ENCODE results near the gene ARHGEF19.
"Not testable (repeated sequence)": the region's sequence is repeated elsewhere in the genome, so short reads cannot be mapped to it uniquely, and the experiment has no call there.

Gene ARHGEF19

DNA sequence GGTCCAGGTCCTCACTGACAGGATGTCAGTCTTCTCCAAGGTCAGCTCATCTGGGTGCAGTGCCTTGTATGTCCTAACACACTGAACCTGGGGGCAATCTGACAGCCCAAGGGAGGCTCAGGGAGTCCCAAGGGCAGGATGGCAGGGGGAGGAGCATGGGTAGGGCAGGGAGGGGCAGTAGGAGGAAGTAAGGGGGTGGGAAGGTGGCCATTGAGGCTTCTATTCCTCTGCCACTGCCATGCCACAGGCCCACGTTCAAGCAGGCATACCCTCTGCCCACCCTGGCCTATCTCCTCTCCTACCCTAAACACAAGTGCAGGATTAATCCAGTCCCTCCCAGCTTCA is 13.3 kb downstream of the ARHGEF19 start:
- no peaks in the 10 kb centered on the region for H3F3A ChIP-seq (ENCODE audit: low read depth)
- no peak overlapping the region for H3K9ac ChIP-seq (ENCODE audit: low read depth, low read length, poor library complexity, severe bottlenecking)
- no peaks in the 10 kb centered on the region for H3K9me3 ChIP-seq (ENCODE audit: insufficient read depth, low read depth, low read length)
- H3K36me3 ChIP-seq (ENCODE audit: insufficient read depth, low read length) = no peaks in the 10 kb centered on the region
- no peak overlapping the region for H3K4me2 ChIP-seq (ENCODE audit: low read depth, low read length, poor library complexity, severe bottlenecking)
- H3K9me2 ChIP-seq (replicated peaks; ENCODE audit: low read depth, low read length) = no peaks in the 10 kb centered on the region
- no peak overlapping the region for H3K4me3 ChIP-seq (ENCODE audit: low read length, poor library complexity, severe bottlenecking)
- no peak overlapping the region for H2AFZ ChIP-seq (ENCODE audit: low read length)
- no peaks in the 10 kb centered on the region for H3K27me3 ChIP-seq (ENCODE audit: insufficient read depth, low read length, poor library complexity, severe bottlenecking)
- no peaks in the 10 kb centered on the region for H4K20me1 ChIP-seq (ENCODE audit: insufficient read depth, low read length, poor library complexity, severe bottlenecking)
- H3K79me2 ChIP-seq (ENCODE audit: insufficient read depth, low read length) = no peaks in the 10 kb centered on the region
- no peaks in the 10 kb centered on the region for H3K4me1 ChIP-seq (ENCODE audit: insufficient read depth, low read length, poor library complexity, severe bottlenecking)
- TF ChIP-seq, protein P1, sequence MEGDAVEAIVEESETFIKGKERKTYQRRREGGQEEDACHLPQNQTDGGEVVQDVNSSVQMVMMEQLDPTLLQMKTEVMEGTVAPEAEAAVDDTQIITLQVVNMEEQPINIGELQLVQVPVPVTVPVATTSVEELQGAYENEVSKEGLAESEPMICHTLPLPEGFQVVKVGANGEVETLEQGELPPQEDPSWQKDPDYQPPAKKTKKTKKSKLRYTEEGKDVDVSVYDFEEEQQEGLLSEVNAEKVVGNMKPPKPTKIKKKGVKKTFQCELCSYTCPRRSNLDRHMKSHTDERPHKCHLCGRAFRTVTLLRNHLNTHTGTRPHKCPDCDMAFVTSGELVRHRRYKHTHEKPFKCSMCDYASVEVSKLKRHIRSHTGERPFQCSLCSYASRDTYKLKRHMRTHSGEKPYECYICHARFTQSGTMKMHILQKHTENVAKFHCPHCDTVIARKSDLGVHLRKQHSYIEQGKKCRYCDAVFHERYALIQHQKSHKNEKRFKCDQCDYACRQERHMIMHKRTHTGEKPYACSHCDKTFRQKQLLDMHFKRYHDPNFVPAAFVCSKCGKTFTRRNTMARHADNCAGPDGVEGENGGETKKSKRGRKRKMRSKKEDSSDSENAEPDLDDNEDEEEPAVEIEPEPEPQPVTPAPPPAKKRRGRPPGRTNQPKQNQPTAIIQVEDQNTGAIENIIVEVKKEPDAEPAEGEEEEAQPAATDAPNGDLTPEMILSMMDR (conservative IDR thresholded peaks at IDR 0.05; ENCODE audit: low read length) = no peak
- no peak for TF ChIP-seq EZH2phosphoT487 (IDR thresholded peaks at IDR 0.05; ENCODE audit: borderline replicate concordance)

GRCh38 chr1:16198444-16199156 is 13.9 kb downstream of the ARHGEF19 start:
- no peaks in the 10 kb centered on the region for H3K9me3 ChIP-seq (ENCODE audit: insufficient read depth, low read depth, low read length)
- H3K4me3 ChIP-seq (ENCODE audit: low read length, poor library complexity, severe bottlenecking) = no peak overlapping the region
- H3K4me1 ChIP-seq (ENCODE audit: insufficient read depth, low read length, poor library complexity, severe bottlenecking) = no peaks in the 10 kb centered on the region
- H3K9ac ChIP-seq (ENCODE audit: low read depth, low read length, poor library complexity, severe bottlenecking) = no peak overlapping the region
- H3K36me3 ChIP-seq (ENCODE audit: insufficient read depth, low read length) = no peaks in the 10 kb centered on the region
- no peaks in the 10 kb centered on the region for H3K9me2 ChIP-seq (replicated peaks; ENCODE audit: low read depth, low read length)
- no peak overlapping the region for H3K4me2 ChIP-seq (ENCODE audit: low read depth, low read length, poor library complexity, severe bottlenecking)
- no peaks in the 10 kb centered on the region for H4K20me1 ChIP-seq (ENCODE audit: insufficient read depth, low read length, poor library complexity, severe bottlenecking)
- no peaks in the 10 kb centered on the region for H3F3A ChIP-seq (ENCODE audit: low read depth)
- H3K79me2 ChIP-seq (ENCODE audit: insufficient read depth, low read length) = no peaks in the 10 kb centered on the region
- TF ChIP-seq, protein P1 (conservative IDR thresholded peaks at IDR 0.05; ENCODE audit: low read length) = no peak
- TF ChIP-seq EZH2phosphoT487 (IDR thresholded peaks at IDR 0.05; ENCODE audit: borderline replicate concordance) = no peak
- no peak overlapping the region for H2AFZ ChIP-seq (ENCODE audit: low read length)
- no peaks in the 10 kb centered on the region for H3K27me3 ChIP-seq (ENCODE audit: insufficient read depth, low read length, poor library complexity, severe bottlenecking)

- Histone ChIP-seq H3K9me3 (ENCODE audit: insufficient read depth, low read depth, low read length) (no peaks in the 10 kb centered on the region), H2AFZ (ENCODE audit: low read length) (no peak overlapping the region), H3F3A (ENCODE audit: low read depth) (no peaks in the 10 kb centered on the region), H4K20me1 (ENCODE audit: insufficient read depth, low read length, poor library complexity, severe bottlenecking) (no peaks in the 10 kb centered on the region), H3K36me3 (ENCODE audit: insufficient read depth, low read length) (no peaks in the 10 kb centered on the region), H3K4me1 (ENCODE audit: insufficient read depth, low read length, poor library complexity, severe bottlenecking) (no peaks in the 10 kb centered on the region), H3K9me2 (replicated peaks; ENCODE audit: low read depth, low read length) (no peaks in the 10 kb centered on the region), H3K27me3 (ENCODE audit: insufficient read depth, low read length, poor library complexity, severe bottlenecking) (no peaks in the 10 kb centered on the region), H3K79me2 (ENCODE audit: insufficient read depth, low read length) (no peaks in the 10 kb centered on the region), H3K9ac (ENCODE audit: low read depth, low read length, poor library complexity, severe bottlenecking) (no peak overlapping the region), H3K4me3 (ENCODE audit: low read length, poor library complexity, severe bottlenecking) (no peak overlapping the region), H3K4me2 (ENCODE audit: low read depth, low read length, poor library complexity, severe bottlenecking) (no peak overlapping the region)
- TF ChIP-seq, protein P1 (conservative IDR thresholded peaks at IDR 0.05; ENCODE audit: low read length) = no peak
- TF ChIP-seq EZH2phosphoT487 (IDR thresholded peaks at IDR 0.05; ENCODE audit: borderline replicate concordance) = no peak
Observed at GRCh38 chr1:16196874-16197273, 15.6 kb downstream of the ARHGEF19 start.

DNA sequence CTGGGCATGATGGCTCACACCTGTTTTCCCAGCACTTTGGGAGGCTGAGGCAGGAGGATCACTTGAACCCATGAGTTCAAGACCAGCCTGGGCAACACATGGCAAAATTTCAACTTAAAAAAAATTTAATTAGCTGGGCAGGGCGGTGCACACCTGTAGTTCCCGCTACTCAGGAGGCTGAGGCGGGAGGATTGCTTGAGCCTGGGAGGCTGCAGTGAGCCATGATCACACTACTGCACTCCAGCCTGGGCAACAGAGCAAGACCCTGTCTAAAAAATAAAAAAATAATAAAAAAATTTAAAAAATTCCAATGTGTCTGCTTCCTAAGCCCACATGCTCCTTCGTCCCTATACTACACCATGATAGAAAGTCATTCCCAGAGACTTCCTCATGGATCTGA is 16.3 kb downstream of the ARHGEF19 start:
- H3F3A ChIP-seq (ENCODE audit: low read depth); H3K9me3 ChIP-seq (ENCODE audit: insufficient read depth, low read depth, low read length); H3K4me1 ChIP-seq (ENCODE audit: insufficient read depth, low read length, poor library complexity, severe bottlenecking); H3K4me2 ChIP-seq (ENCODE audit: low read depth, low read length, poor library complexity, severe bottlenecking); H2AFZ ChIP-seq (ENCODE audit: low read length); H3K27me3 ChIP-seq (ENCODE audit: insufficient read depth, low read length, poor library complexity, severe bottlenecking); H3K79me2 ChIP-seq (ENCODE audit: insufficient read depth, low read length); H4K20me1 ChIP-seq (ENCODE audit: insufficient read depth, low read length, poor library complexity, severe bottlenecking); H3K9me2 ChIP-seq (replicated peaks; ENCODE audit: low read depth, low read length); H3K9ac ChIP-seq (ENCODE audit: low read depth, low read length, poor library complexity, severe bottlenecking); H3K36me3 ChIP-seq (ENCODE audit: insufficient read depth, low read length); H3K4me3 ChIP-seq (ENCODE audit: low read length, poor library complexity, severe bottlenecking): not testable (repeated sequence)
